ENCODE results near the gene CLDN22. TPM values are rescaled to one million over a fixed set of nuclear protein-coding genes. Genes with fewer than 3 reads are reported as not detected.

CLDN22 gene
- total and polyA plus RNA-seq, 2 of the 8 experiments (the other 6 are each of a cell fraction or from before 2014, with no cell fraction given), result not detected

GRCh38 chr4:183328832-183329231 is 8.8 kb upstream of the CLDN22 start:
- no peak for TF ChIP-seq CHD1 (IDR thresholded peaks at IDR 0.05; ENCODE audit: low read depth, low read length)
- TF ChIP-seq POLR2AphosphoS5 (IDR thresholded peaks at IDR 0.05; ENCODE audit: low read depth, low read length), result no peak
- no peak for TF ChIP-seq BCL11A (IDR thresholded peaks at IDR 0.05; ENCODE audit: low read depth in 2 of 2, low read length in 2 of 2)
- TF ChIP-seq RAD21 (IDR thresholded peaks at IDR 0.05 in 1 of 2, conservative IDR thresholded peaks at IDR 0.05 in 1 of 2; ENCODE audit: low read depth in 2 of 2, low read length in 2 of 2), result no peak
- TF ChIP-seq KDM5A (IDR thresholded peaks at IDR 0.05; ENCODE audit: low read length), result no peak
- ChIA-PET POLR2A (ENCODE audit: partially characterized antibody) (no interaction called here), CTCF (ENCODE audit: partially characterized antibody) (no interaction called here)
- Histone ChIP-seq H3K56ac (replicated peaks; ENCODE audit: insufficient read length, low read depth, low read length) (no peak overlapping the region), H4K20me1 (replicated peaks in 1 of 2; ENCODE audit: control insufficient read depth in 1 of 2, insufficient read depth in 2 of 2, low read length in 2 of 2) (no peaks in the 10 kb centered on the region), H3K4me2 (ENCODE audit: insufficient read depth in 1 of 2, low read depth in 2 of 2, low read length in 2 of 2) (no peak overlapping the region), H2BK15ac (ENCODE audit: low read length) (no peak overlapping the region), H3K27me3 (replicated peaks in 1 of 4; ENCODE audit: control insufficient read depth in 3 of 4, extremely low read depth in 1 of 4, insufficient read depth in 3 of 4, low read length in 3 of 4) (peaks cover 0 to 2% (median 0%) of the 10 kb centered on the region in 4 experiments; a peak in 1 of 7 replicates), H4K5ac (ENCODE audit: insufficient read length, low read depth, low read length) (no peak overlapping the region), H3K14ac (ENCODE audit: insufficient read length) (no peak overlapping the region), H2AK5ac (ENCODE audit: low read depth, low read length) (no peak overlapping the region), H4K8ac (ENCODE audit: extremely low read depth, insufficient read depth, low read length) (no peak overlapping the region), H3K27ac (ENCODE audit: low read depth, low read length) (no peak overlapping the region), H3K4ac (replicated peaks; ENCODE audit: insufficient read length, low read depth, low read length) (no peak overlapping the region), H2BK120ac (replicated peaks; ENCODE audit: low read depth, low read length) (no peak overlapping the region), H2BK12ac (ENCODE audit: low read depth, low read length) (no peak overlapping the region), H3K79me2 (ENCODE audit: control insufficient read depth in 1 of 2, insufficient read depth in 2 of 2, low read length in 2 of 2) (no peaks in the 10 kb centered on the region), H2BK5ac (ENCODE audit: low read depth, low read length) (no peak overlapping the region), H4K91ac (replicated peaks; ENCODE audit: insufficient read length, low read length) (no peak overlapping the region), H3K79me1 (ENCODE audit: low read depth, low read length) (no peaks in the 10 kb centered on the region), H2AFZ (ENCODE audit: low read length) (no peak overlapping the region), H3K36me3 (ENCODE audit: control insufficient read depth in 2 of 4, insufficient read depth in 4 of 4, low read length in 3 of 4) (no peaks in the 10 kb centered on the region), H3K4me1 (replicated peaks in 1 of 4; ENCODE audit: control insufficient read depth in 3 of 4, insufficient read depth in 4 of 4, low read length in 3 of 4) (no peaks in the 10 kb centered on the region), H3K4me3 (ENCODE audit: extremely low read depth in 1 of 4, insufficient read depth in 2 of 4, low read depth in 3 of 4, low read length in 4 of 4) (no peak overlapping the region), H2BK20ac (ENCODE audit: low read length) (no peak overlapping the region), H3K9ac (replicated peaks in 1 of 4; ENCODE audit: extremely low read depth in 1 of 4, low read depth in 3 of 4, low read length in 3 of 4) (no peak overlapping the region), H3K9me3 (ENCODE audit: insufficient read depth in 2 of 2, low read depth in 1 of 2, low read length in 1 of 2) (peaks cover 5 to 6% of the 10 kb centered on the region in 2 experiments; a peak in 1 of 4 replicates), H3K23ac (ENCODE audit: insufficient read length) (no peak overlapping the region), H3K18ac (ENCODE audit: extremely low read depth, low read length) (no peak overlapping the region), H3K23me2 (ENCODE audit: low read depth, low read length) (peaks cover 2% of the 10 kb centered on the region; the same call in 1 of the 2 replicates)
- 91% methylated on average over 7 of the region's 7 CpGs; no CpG with 5 or more reads in 1 of the 2 experiments for WGBS, 2 experiments (ENCODE audit: extremely low coverage in 1 of 2, insufficient coverage in 1 of 2, insufficient read length in 1 of 2, insufficient replicate concordance in 2 of 2, low coverage in 1 of 2, low lambda C conversion rate in 2 of 2, missing lambda C conversion rate in 1 of 2)
- FAIRE-seq (no peak), DNase-seq (ENCODE audit: low read depth in 1 of 2, low spot score in 2 of 2) (no peak)

Data from H1 (cell line).